Neural cell (in vitro differentiated cells): ENCODE data around the gene RRAGD.

Experiments
- CTCF ChIP-seq: fragments of 450-650 bp; IDR thresholded peaks from 2 replicates; pipeline ENCODE4 v1.5.1; 2014; ENCODE audit warnings: antibody characterized with exemption, mild to moderate bottlenecking, moderate library complexity; ENCODE audit not compliant: poor library complexity, severe bottlenecking
- EP300 ChIP-seq: fragments of 450-650 bp; conservative IDR thresholded peaks from 2 replicates; pipeline ENCODE4 v1.6.1; 2014; ENCODE audit warnings: antibody characterized with exemption, mild to moderate bottlenecking, moderate library complexity; ENCODE audit not compliant: poor library complexity, severe bottlenecking
- EZH2 ChIP-seq: fragments of 200-600, 300-800 bp; shearing (Covaris generic), sonication (generic); IDR thresholded peaks from 2 replicates; pipeline ENCODE4 v1.6.1; 2014; ENCODE audit warnings: antibody characterized with exemption, low read length, borderline replicate concordance, mild to moderate bottlenecking; ENCODE audit not compliant: insufficient read depth, poor library complexity, severe bottlenecking
- MXI1 ChIP-seq: fragments of 450-650 bp; conservative IDR thresholded peaks from 2 replicates; pipeline ENCODE4 v1.6.1; 2014; ENCODE audit warnings: antibody characterized with exemption, mild to moderate bottlenecking; ENCODE audit not compliant: poor library complexity, severe bottlenecking
- POLR2AphosphoS5 ChIP-seq: IDR thresholded peaks from 2 replicates; pipeline ENCODE4 v1.6.1; 2012
- REST ChIP-seq: IDR thresholded peaks from 2 replicates; pipeline ENCODE4 v1.6.1; 2012; ENCODE audit warnings: borderline replicate concordance
- SMC3 ChIP-seq: fragments of 450-650 bp; conservative IDR thresholded peaks from 2 replicates; pipeline ENCODE4 v1.6.1; 2014; ENCODE audit warnings: antibody characterized with exemption, mild to moderate bottlenecking, moderate library complexity; ENCODE audit not compliant: poor library complexity
- TAF1 ChIP-seq: IDR thresholded peaks from 2 replicates; pipeline ENCODE4 v1.6.1; 2012; ENCODE audit warnings: low read depth

GRCh38 chr6:89352278-89353117 is 59.6 kb downstream of the RRAGD start, which contains the start of gene UBE2J1:
- TF ChIP-seq EZH2 (no peak), MXI1 (peak; percentile 57), TAF1 (peak; percentile 80), CTCF (peak; percentile 20), POLR2AphosphoS5 (peak; percentile 48), REST (peak; percentile 37), SMC3 (peak; percentile 14), EP300 (peak; percentile 14)
